ENCODE measurements around the gene PROSER3.

DNA sequence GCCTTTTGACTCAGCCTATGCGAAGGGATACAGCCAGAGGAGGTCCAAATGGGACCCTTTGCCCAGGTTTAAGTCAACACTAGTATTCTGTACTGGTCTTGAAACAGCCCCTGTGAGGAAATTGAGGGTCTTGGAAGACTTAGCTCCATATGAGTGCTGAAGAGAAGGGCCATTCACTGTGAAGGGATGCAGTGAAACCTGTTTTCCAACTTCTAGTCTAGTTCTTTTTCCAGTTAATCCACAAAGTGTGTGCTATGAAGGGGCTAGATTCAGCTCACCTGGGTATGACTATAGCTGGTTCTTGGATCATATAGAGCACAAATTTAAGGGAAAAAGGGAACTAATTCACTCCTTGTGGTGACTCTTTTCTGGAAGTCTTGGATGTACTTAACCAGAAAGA, 49.6 kb upstream of the PROSER3 start:
- TF ChIP-seq, protein P1, sequence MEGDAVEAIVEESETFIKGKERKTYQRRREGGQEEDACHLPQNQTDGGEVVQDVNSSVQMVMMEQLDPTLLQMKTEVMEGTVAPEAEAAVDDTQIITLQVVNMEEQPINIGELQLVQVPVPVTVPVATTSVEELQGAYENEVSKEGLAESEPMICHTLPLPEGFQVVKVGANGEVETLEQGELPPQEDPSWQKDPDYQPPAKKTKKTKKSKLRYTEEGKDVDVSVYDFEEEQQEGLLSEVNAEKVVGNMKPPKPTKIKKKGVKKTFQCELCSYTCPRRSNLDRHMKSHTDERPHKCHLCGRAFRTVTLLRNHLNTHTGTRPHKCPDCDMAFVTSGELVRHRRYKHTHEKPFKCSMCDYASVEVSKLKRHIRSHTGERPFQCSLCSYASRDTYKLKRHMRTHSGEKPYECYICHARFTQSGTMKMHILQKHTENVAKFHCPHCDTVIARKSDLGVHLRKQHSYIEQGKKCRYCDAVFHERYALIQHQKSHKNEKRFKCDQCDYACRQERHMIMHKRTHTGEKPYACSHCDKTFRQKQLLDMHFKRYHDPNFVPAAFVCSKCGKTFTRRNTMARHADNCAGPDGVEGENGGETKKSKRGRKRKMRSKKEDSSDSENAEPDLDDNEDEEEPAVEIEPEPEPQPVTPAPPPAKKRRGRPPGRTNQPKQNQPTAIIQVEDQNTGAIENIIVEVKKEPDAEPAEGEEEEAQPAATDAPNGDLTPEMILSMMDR (IDR thresholded peaks at IDR 0.05; ENCODE audit: extremely low read depth in 1 of 2, insufficient read depth in 1 of 2, low read depth in 1 of 2, low read length in 2 of 2): no peak
- TF ChIP-seq MYC (IDR thresholded peaks at IDR 0.05; ENCODE audit: low read depth, low read length) (no peak), EZH2 (IDR thresholded peaks at IDR 0.05; ENCODE audit: borderline replicate concordance, low read depth, low read length, severe bottlenecking) (no peak), POLR2AphosphoS5 (IDR thresholded peaks at IDR 0.05; ENCODE audit: insufficient read depth, low read depth, low read length) (no peak)
